NCI-H2029 (cell line): ENCODE results near the gene TSPAN5.
"Not testable (repeated sequence)": the region's sequence is repeated elsewhere in the genome, so short reads cannot be mapped to it uniquely, and the experiment has no call there.

Experiments
- DNase-seq: peaks from one replicate; lab custom pipeline; 2025; lab: John Stamatoyannopoulos, UW

Gene TSPAN5

DNA sequence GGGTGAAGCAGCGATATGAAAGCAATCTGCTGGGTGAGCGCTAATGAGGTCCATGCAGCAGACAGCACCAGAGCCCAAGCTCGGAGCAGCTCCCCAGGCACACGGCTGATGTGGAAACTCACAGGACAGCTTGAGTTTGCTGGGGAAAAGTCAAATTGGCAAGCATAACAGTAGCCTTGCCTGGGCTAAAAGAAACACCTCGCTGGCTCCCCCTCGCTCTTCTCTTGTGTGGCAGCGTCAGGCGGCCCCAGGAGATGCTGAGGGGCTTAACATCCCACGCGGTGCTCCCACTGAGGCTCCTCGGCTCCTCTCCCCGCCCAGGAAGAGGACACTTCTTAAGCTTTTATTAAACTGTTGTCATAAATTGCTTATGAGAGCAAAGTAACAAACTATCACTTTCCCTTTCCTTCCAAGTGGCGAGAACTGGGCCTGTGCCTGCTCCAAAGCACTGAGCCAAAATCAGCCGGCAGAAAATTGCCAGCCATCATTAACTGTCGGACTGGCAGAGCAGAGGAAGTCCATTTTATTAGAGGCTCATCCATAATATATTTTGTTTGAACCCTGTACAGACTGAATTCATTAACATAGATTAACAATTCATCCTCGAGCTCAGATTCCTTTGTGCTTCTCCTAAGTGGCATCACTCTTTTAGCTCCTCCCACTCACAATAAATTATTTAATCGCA, 111.4 kb downstream of the TSPAN5 start:
- no peak for DNase-seq

DNA sequence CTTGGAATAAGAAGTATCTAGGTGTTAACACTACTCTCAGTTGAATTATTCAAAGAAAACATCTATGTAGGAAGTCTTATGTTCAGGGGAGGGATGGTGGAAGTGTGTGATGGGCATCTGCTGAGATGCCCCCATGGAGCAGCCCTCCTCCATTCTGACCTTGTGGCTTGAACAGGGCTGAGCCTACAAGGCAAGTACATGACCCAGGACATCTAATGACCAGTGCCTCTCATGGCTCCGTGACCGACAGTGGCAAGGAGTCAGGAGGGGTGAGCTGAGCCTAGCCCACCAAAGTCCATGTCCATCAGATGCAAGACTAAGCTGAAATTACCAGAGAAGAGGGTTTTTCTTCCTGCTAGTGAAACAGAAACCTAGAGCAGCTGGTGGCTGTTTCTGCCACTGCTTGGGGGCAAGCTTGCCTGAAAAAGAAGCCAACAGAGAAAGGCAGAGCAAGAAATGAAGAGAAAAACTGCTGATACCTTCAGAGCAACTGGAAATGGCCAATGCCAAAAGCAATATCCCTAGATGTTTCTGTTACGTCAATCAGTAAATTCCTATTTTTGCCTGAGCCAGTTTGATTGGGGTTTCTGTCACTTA, 113.5 kb downstream of the TSPAN5 start:
- no peak for DNase-seq

DNA sequence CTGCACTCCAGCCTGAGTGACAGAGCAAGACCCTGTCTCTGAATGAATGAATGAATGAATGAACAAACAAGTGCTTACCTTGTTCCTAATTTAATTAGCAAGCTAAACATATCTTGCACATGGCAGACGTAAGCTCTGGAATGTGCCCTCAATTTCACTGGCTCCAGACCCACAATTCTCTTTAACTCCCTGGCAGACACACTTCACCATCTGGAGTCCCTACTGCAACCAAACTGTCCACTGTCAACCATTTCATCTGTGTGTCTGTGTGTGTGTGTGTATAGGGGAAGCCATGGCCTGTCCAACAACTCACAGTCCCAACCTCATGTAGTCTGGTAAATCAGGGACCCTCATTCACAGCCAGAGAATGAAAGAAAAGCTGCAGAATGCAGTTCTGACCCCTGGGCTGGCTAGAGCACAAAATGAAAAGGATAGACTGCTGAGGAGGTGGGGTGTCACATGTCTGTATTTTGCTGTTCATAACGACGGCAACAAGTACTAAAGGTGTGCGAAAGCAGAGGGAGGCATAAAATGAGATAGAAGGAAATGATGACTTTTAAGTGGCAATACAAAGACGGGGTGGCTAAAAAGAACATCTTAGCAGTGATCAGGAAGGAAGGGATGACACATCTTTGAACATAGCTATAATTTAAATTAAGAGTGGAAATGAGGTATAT, 114.1 kb downstream of the TSPAN5 start:
- no peak for DNase-seq

DNA sequence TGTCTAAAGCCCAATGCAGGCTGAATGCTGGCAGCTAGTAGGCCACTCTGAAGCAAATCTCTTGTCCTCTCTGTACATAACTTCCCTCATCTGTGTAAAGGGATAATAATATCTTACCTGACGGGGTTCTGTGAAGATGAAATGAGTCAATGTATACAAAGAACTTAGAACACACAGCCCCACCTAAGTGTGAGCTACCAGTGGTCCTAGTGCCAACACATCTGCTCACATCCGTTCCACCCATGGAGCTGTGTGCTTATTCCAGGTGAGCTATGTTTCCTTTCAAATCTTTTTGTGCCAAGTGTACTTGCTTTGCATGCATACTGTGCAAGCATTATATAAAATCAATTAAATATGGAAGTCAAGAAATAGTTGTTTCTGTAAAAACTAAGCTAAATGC, 116.4 kb downstream of the TSPAN5 start:
- no peak for DNase-seq

- DNase-seq, result no peak
Measured at GRCh38 chr4:98540803-98541202, 117.6 kb downstream of the TSPAN5 start.

DNA sequence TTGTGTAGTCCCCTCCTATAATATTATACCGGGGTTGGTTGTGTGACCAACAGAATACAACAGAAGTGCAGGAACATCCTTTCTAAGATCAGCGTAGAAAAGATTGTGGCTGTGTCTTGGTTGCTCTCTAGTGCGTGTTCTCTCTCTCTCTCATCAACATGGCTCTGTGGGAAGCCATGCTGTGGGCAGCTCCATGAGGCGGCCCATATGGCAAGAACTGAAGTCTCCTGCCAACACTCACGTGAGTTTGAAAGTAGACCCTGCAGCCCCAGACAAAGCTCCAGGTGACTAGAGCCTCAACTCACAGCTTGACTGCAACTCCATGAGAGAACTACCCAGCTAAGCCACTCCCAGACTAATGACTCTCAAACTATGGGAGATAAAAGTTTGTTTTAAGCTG, 118.7 kb downstream of the TSPAN5 start:
- no peak for DNase-seq

DNA sequence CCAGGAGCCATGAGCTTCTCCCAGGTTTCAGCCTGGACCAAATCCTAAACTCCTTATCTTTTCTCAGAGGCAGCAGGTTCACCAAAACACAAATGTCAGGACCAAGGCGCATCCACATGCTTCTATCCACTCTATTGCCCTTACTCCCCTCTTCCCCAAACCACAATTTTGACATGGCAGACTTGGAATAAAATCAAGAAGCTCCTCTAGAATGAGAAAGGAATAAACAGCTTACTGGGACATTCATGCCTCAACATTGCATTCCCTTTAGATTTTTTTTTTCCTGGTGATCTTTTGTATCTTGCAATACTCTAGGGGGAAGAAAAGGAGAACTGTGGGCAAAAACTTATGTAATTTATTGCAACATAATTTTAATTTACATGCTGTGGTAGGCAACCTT, 119.1 kb downstream of the TSPAN5 start:
- no peak for DNase-seq

- no peak for DNase-seq
Measured at GRCh38 chr4:98536631-98537030, 121.8 kb downstream of the TSPAN5 start.

GRCh38 chr4:98534146-98534545, 124.3 kb downstream of the TSPAN5 start:
- not testable (repeated sequence) for DNase-seq

GRCh38 chr4:98530572-98530971, 127.8 kb downstream of the TSPAN5 start:
- no peak for DNase-seq

DNA sequence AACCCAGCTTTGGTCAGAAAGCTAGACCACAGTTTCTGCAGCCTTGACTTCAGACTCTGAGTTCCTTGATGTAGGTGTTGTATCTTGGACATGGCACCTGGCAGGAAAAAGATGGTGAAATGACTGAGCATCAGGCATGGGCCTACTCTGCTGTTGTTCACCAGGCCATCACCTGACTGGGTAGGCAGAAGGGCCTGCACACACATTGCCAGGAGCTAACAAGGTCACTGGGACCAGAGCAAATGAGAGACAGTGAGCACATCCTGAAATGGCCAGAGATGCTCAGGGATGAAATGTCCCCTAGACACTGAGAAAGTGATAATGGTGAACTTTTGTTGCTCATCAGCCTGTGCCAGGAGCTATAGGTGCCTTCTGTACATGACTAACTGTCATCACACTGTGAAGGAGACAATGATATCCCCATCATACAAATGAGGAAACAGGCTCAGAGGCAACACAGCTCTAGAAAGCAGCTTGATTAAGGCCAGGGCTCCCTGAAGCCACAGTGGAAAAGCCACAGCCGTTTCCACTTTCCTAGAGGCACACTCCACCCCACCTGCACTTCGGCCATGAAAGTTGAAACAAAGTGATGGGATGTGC, 128.3 kb downstream of the TSPAN5 start:
- DNase-seq, result no peak

DNA sequence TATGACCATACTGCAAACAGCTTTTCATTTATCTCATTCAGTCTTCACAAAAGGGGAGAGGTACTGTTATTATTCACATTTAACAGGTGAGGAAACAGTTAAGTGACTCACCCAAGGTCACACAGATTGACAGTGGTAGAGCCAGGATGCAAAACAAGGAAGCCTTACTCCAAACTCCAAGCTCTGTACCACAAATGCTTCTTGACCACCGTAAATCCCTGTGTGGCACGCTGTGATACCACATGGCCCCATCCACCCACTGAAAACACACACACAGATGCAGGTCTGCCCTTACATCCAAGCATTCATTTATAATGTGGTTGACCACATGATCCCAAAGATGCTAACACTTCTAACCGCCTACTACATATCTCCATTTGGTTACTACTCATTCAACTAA, 129.5 kb downstream of the TSPAN5 start:
- no peak for DNase-seq

- DNase-seq, result no peak
Measured at GRCh38 chr4:98527534-98528269, 130.7 kb downstream of the TSPAN5 start.

GRCh38 chr4:98524230-98524629, 134.2 kb downstream of the TSPAN5 start:
- no peak for DNase-seq

DNA sequence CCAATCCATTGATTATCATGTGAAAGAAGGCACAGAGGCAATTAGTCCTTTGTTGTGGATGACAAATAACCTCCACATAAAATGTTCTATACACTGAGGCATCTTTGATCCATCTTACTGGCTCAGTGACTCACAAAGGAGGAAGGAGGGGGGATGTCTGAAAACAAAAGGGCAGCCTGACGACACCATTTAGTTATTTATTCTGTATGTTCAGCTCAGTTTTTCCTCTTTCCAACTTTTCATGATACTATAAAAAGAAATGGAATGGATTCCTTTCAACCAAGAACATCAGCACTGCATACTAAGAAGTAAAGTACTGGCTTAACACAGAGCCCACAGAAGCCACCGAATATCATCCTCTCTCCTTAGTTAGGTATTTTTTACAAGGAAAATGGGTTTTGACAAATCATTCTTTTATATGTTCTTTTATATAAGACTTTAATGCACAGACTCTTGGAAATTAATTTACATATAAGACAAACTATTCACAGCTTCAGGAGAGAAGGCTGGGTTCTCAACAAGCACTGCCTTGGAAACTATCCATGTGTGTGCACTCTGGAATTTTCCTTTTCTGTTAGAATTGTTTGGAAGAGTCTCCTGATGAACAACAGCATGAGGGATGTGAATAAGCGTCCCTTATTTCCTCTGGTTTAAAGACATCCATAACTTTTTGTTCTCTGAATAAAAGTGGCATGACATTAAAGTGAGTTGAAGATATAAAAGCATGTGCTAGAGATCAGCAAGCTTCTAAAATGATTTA, 135.6 kb downstream of the TSPAN5 start:
- no peak for DNase-seq

DNA sequence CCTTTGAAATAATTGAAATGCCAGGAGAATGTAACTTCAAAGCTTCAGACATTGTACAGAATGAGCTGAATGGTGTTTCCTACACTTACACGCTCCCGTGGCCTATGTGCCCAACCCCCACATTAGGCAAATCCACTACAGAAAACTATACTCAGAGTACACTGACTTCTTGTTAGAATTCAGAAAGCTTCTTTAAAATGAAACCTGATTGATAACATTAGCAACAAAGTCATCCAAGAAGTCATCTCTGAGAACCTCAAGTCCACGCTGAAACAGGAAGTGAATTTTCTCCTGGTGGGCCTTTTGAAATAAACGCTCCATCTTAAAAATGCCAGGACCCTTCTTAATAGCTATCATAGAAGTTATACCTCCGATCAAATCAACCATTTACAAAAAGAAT, 136.3 kb downstream of the TSPAN5 start:
- DNase-seq, result no peak

GRCh38 chr4:98521486-98521885, 136.9 kb downstream of the TSPAN5 start:
- no peak for DNase-seq

GRCh38 chr4:98519268-98519977, 139.0 kb downstream of the TSPAN5 start:
- no peak for DNase-seq

DNA sequence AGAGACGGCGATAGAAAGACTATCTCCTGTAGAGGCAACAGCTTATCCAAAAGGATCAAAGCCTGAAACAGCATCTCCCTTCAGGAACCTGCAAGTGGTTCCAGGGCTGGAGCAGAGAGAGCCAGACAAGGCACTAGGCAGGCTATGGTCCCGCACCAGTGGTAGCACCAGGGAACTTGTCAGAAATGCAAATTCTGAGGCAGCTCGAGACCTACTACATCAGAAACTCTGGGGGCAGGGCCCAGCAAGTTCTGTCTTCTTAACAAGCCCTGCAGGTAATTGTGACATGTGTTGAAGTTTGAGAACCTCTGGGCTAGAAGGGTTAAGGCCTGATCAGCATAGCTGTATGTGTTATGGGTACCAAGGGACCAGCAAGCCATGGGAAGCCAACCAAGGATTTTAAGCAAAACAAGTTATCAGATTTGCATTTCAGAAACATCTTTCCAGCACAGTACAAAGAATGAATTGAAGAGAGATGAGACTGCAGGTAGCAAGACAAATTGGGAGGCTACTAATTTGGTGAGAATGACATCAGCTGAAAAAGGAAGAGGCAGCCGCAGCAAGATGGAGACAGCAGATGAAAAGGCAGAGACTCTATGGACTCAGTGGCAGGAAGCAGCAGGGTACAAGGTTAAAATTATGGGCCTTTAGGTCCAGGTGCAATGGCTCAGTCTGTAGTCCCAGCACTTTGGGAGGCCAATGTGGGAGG, 139.7 kb downstream of the TSPAN5 start:
- DNase-seq, result no peak
